H1 (cell line): Measurements from ENCODE around the gene PRKAA1. TPM values are rescaled to one million over a fixed set of nuclear protein-coding genes. Genes with fewer than 3 reads are reported as not detected.

Experiments used
- CBX5 ChIP-seq: fragments of 300-800, 300-1000 bp; sonication (generic); IDR thresholded peaks from 2 replicates; pipeline ENCODE4 v1.7.1; 2016; ENCODE audit warnings: antibody characterized with exemption, low read length, low read depth
- JUND ChIP-seq: IDR thresholded peaks from 2 replicates; pipeline ENCODE4 v1.6.1; 2011; ENCODE audit warnings: mild to moderate bottlenecking, improper control_type of control experiment, low read length
- SUZ12 ChIP-seq: fragments of 200-600 bp; sonication (generic); IDR thresholded peaks from 2 replicates; pipeline ENCODE4 v1.6.1; 2012; ENCODE audit warnings: mild to moderate bottlenecking, inconsistent platforms, low read length, moderate library complexity, mixed read lengths
- polyA plus RNA-seq, 7 experiments: library from polyadenylated mRNA; depleted of rRNA in 3 of 7; stranded (reverse) in 5 of 7; unstranded in 2 of 7; fragments of >200 nt in 5 of 7; fragments of 200-250 nt in 2 of 7; gene quantifications; 1 replicate in 5 of 7; 2 replicates in 1 of 7; 4 replicates in 1 of 7; pipeline versions ENCODE4 v1.2.1 to v1.2.3, GENCODE V29; 2011 to 2013; ENCODE audit warnings: missing spikeins in 2 of 7, mixed read lengths in 2 of 7
- total RNA-seq: library from RNA; stranded (reverse); fragmentation: NEBNext Ultra II Directional; extraction: Animal tissue kit (Norgen Biotek cat#: 25700); gene quantifications from 2 replicates; pipeline ENCODE4 v1.2.1, GENCODE V29; 2021

Gene PRKAA1
- total and polyA plus RNA-seq, 2 of the 8 experiments (the other 6 are each of a cell fraction or from before 2014, with no cell fraction given) = 10.4 to 33.1 TPM

- TF ChIP-seq SUZ12 = no peak
- no peak for TF ChIP-seq JUND
- no peak for TF ChIP-seq CBX5
- TF ChIP-seq, all 59 proteins: peak for 0
These were observed 21.6 kb downstream of the PRKAA1 start (continued) for GRCh38 chr5:40776658-40776977.
